Lung (tissue), 12 donors: ENCODE data around the gene MBIP. TPM values are rescaled to one million over a fixed set of nuclear protein-coding genes. Genes with fewer than 3 reads are reported as not detected.

Experiments
- ATAC-seq: fragments of 200-7000 bp; cut with Tn5 transposase; one replicate; pipeline ENCODE4 v1.9.1; 2020; ENCODE audit warnings: moderate number of reproducible peaks; ENCODE audit not compliant: insufficient read depth, low FRiP score
- DNase-seq, 3 donors: peaks; one replicate each; pipeline ENCODE4 v3.0.0-alpha.2; 2013 to 2017
- H3K27ac ChIP-seq, 2 donors: one replicate each; pipeline ENCODE4 v1.5.1; 2013; ENCODE audit warnings: mild to moderate bottlenecking in 2 of 2, moderate library complexity in 2 of 2, control low read depth in 1 of 2, inconsistent platforms in 1 of 2, low read depth in 1 of 2, low read length in 1 of 2
- H3K27me3 ChIP-seq, 3 donors: one replicate each; pipeline ENCODE4 v1.5.1; 2013; ENCODE audit warnings: low read length in 2 of 3; ENCODE audit not compliant: control insufficient read depth in 3 of 3, insufficient read depth in 3 of 3
- H3K36me3 ChIP-seq, 4 donors: one replicate each; pipeline ENCODE4 v1.5.1; 2013; ENCODE audit warnings: low read length in 4 of 4, mild to moderate bottlenecking in 1 of 4, moderate library complexity in 1 of 4; ENCODE audit not compliant: control insufficient read depth in 4 of 4, insufficient read depth in 4 of 4
- H3K4me1 ChIP-seq, 5 donors: one replicate each; pipeline ENCODE4 v1.5.1; 2013; ENCODE audit warnings: low read length in 5 of 5, mild to moderate bottlenecking in 2 of 5, moderate library complexity in 1 of 5; ENCODE audit not compliant: control insufficient read depth in 5 of 5, insufficient read depth in 5 of 5
- H3K4me3 ChIP-seq: one replicate; pipeline ENCODE4 v1.5.1; 2013; ENCODE audit warnings: mild to moderate bottlenecking, control low read depth, moderate library complexity
- H3K9ac ChIP-seq, 2 donors: one replicate each; pipeline ENCODE4 v1.5.1; 2013; ENCODE audit warnings: low read length in 2 of 2, control low read depth in 1 of 2; ENCODE audit not compliant: insufficient read depth in 1 of 2
- H3K9me3 ChIP-seq, 4 donors: one replicate each; pipeline ENCODE4 v1.5.1; 2013; ENCODE audit warnings: low read length in 3 of 4, mild to moderate bottlenecking in 1 of 4, moderate library complexity in 1 of 4; ENCODE audit not compliant: control insufficient read depth in 4 of 4, insufficient read depth in 3 of 4
- WGBS, 2 donors: extraction: QIAGEN DNeasy Blood & Tissue Kit; methylation state at CpG; one replicate each; pipeline ENCODE4 v1.1.7; 2013; 5-methylcytosine and 5-hydroxymethylcytosine counted together
- polyA plus RNA-seq, 2 donors: library from polyadenylated mRNA; stranded (reverse); fragments of 200-250 nt; gene quantifications; one replicate each; pipeline ENCODE4 v1.2.1, GENCODE V29; 2013
- total RNA-seq, 2 donors: library from RNA; depleted of rRNA in 1 of 2; stranded (reverse); fragments of >200 nt in 1 of 2; gene quantifications; one replicate each; pipeline ENCODE4 v1.2.1, GENCODE V29; 2014 to 2021
- TF ChIP-seq, protein P1 (sequence below): IDR thresholded peaks from 2 replicates; pipeline ENCODE4 v1.5.1; 2012; ENCODE audit warnings: mild to moderate bottlenecking; ENCODE audit errors: control extremely low read depth, extremely low read depth
- donor health status: control.
- donor health status: control.
- donor health status: Bipolar disorder and iron deficiency.
- donor health status: healthy.
- donor health status: DM: yes; HTN: yes; CAD: no.

MBIP gene
- total and polyA plus RNA-seq, 4 donors, result 32.5 to 484 (median 84.3) TPM

DNA sequence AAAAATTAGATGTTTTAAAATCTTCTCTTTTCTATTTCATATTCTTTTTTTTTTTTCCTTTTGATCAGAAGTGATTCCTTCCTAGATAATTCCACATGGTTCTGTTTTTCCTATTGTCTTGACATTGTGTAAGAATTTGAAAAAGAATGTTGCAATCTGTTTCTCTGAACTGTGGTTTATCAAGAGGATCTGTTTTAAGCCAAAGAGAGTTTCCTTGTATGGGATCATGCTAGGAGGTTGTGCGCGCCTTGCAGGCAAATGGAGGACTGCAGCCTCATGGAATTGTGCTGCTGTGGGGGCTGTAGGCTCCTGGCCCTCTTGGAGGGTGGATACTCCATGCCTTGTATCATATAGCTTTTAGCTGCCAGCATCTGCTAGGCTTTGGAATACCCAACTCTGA, 43.3 kb upstream of the MBIP start:
- no peak overlapping the region for H3K4me3 ChIP-seq
- 75 to 81% methylated on average over 2 of the region's 2 CpGs for WGBS, 2 donors
- no peaks in the 10 kb centered on the region for H3K27me3 ChIP-seq
- peaks cover 0 to 6% (median 0%) of the 10 kb centered on the region in 5 donors for H3K4me1 ChIP-seq
- TF ChIP-seq, protein P1, sequence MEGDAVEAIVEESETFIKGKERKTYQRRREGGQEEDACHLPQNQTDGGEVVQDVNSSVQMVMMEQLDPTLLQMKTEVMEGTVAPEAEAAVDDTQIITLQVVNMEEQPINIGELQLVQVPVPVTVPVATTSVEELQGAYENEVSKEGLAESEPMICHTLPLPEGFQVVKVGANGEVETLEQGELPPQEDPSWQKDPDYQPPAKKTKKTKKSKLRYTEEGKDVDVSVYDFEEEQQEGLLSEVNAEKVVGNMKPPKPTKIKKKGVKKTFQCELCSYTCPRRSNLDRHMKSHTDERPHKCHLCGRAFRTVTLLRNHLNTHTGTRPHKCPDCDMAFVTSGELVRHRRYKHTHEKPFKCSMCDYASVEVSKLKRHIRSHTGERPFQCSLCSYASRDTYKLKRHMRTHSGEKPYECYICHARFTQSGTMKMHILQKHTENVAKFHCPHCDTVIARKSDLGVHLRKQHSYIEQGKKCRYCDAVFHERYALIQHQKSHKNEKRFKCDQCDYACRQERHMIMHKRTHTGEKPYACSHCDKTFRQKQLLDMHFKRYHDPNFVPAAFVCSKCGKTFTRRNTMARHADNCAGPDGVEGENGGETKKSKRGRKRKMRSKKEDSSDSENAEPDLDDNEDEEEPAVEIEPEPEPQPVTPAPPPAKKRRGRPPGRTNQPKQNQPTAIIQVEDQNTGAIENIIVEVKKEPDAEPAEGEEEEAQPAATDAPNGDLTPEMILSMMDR, result no peak
- H3K9me3 ChIP-seq, result no peaks in the 10 kb centered on the region
- H3K36me3 ChIP-seq, result no peaks in the 10 kb centered on the region
- H3K9ac ChIP-seq, result no peak overlapping the region
- ATAC-seq (no peak), DNase-seq (no peak)
- H3K27ac ChIP-seq, result no peak overlapping the region

DNA sequence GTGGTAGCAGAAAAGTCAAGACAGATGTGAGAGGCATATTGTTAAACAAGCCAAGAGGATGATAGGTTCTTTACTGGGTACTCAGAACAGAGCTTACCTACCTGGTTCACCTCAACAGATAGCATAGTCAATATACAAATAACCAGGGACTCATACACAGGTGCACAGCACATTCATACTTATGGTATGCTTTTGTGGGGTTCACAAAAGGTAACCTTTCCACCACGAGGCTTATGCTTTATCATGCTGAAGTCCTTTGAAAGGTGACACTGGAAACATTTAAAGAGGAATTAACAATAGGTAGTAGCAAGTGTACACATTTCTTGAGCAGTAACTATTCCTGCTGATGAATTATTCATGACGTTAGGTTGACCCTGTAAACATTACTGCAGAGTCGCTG, 42.2 kb upstream of the MBIP start:
- no peak overlapping the region for H3K9ac ChIP-seq
- peaks cover 0 to 6% (median 0%) of the 10 kb centered on the region in 5 donors for H3K4me1 ChIP-seq
- ATAC-seq (no peak), DNase-seq (no peak)
- no peaks in the 10 kb centered on the region for H3K36me3 ChIP-seq
- TF ChIP-seq, protein P1, result no peak
- WGBS, 2 donors, result 69 to 72% methylated on average over 3 of the region's 3 CpGs
- H3K27ac ChIP-seq, result no peak overlapping the region
- no peaks in the 10 kb centered on the region for H3K9me3 ChIP-seq
- H3K4me3 ChIP-seq, result no peak overlapping the region
- no peaks in the 10 kb centered on the region for H3K27me3 ChIP-seq

DNA sequence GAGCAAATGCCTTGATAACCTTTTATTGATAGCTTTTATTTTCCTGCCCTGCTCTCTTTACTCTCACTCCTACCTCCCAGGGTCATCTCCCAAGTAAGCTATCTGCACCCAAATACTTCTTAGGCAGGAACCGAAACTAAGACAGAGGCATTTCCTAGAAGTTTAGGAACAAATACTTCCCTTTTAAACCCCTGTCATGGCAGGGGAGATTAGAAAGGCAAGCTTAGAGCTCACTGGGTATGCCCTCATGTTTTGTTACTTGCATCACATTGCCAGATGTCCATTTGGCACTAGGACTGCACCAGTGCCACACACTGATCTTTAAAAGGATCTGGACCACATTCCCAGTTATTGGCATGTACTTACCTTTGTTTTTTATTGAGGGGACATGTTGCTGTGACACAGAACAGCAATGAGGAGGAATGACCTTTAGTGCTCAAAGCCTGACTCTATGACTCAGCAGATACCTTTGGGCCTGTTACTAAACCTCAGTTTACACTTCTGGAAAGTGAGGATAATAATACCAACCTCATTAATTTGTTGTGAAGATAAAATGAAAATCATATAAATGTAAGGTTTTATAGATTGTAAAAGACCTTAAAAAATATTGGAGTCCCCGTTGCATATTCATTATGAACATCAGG, 40.9 kb upstream of the MBIP start:
- peak; percentile 14 for ATAC-seq
- no peak overlapping the region for H3K4me3 ChIP-seq
- DNase-seq, result no peak
- no peak overlapping the region for H3K9ac ChIP-seq
- no peaks in the 10 kb centered on the region for H3K9me3 ChIP-seq
- 77 to 85% methylated on average over 2 of the region's 2 CpGs for WGBS, 2 donors
- H3K36me3 ChIP-seq, result no peaks in the 10 kb centered on the region
- H3K27me3 ChIP-seq, result no peaks in the 10 kb centered on the region
- TF ChIP-seq, protein P1, result no peak
- no peak overlapping the region for H3K27ac ChIP-seq
- H3K4me1 ChIP-seq, result peaks cover 0 to 6% (median 0%) of the 10 kb centered on the region in 5 donors

DNA sequence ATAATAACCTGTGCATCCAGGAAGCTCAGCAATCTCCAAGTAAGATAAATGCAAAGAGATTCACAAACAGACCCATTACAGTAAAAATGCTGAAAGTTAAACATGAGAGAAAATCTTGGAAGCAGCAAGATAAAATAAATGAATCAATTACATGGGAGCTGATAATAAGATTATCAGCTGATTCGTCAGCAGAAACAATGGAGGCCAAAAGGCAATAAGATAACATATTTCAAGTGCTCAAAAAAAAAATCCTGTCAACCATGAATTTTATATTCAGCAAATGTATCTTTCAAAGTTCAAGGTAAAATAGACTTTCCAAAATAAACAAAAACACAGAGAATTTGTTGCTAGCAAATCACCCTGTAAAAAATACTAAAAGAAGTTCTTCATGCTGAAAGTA, 36.4 kb upstream of the MBIP start:
- Histone ChIP-seq H3K4me3 (no peak overlapping the region), H3K9ac (no peak overlapping the region), H3K36me3 (no peaks in the 10 kb centered on the region), H3K27me3 (no peaks in the 10 kb centered on the region), H3K9me3 (peaks cover 0 to 6% (median 2%) of the 10 kb centered on the region in 4 donors), H3K27ac (no peak overlapping the region), H3K4me1 (no peaks in the 10 kb centered on the region)
- TF ChIP-seq, protein P1, result no peak
- DNase-seq, result no peak
- 86 to 90% methylated on average over 1 of the region's 1 CpG for WGBS, 2 donors
- ATAC-seq, result no peak
